Measurements from ENCODE around the gene LKAAEAR1. TPM values are rescaled to one million over a fixed set of nuclear protein-coding genes. Genes with fewer than 3 reads are reported as not detected.

Gene LKAAEAR1
- total and polyA plus RNA-seq, 2 of the 13 experiments (the other 11 are each of a cell fraction or from before 2014, with no cell fraction given): not detected

GRCh38 chr20:64110411-64111068 is 26.3 kb upstream of the LKAAEAR1 start (continued):
- TF ChIP-seq HNF1B (CRISPR knock-in tag; IDR thresholded peaks at IDR 0.05): 0 out of 2 replicates have a peak, but pooled peaks have one; percentile 29
- no peak for TF ChIP-seq KDM2A (CRISPR knock-in tag; IDR thresholded peaks at IDR 0.05; ENCODE audit: borderline replicate concordance, low read depth)
- TF ChIP-seq ZSCAN25 (CRISPR knock-in tag; IDR thresholded peaks at IDR 0.05): 0 out of 2 replicates have a peak, but pooled peaks have one; percentile 55
- no peak for TF ChIP-seq ZNF234 (CRISPR knock-in tag; conservative IDR thresholded peaks at IDR 0.05)
- TF ChIP-seq SALL1 (CRISPR knock-in tag; IDR thresholded peaks at IDR 0.05): peak; percentile 46; the same call in 1 of the 2 replicates
- TF ChIP-seq ZHX1 (CRISPR knock-in tag; IDR thresholded peaks at IDR 0.05; ENCODE audit: low read depth): no peak
- 0 out of 2 replicates have a peak, but pooled peaks have one; percentile 25 for TF ChIP-seq ZFP91 (CRISPR knock-in tag; IDR thresholded peaks at IDR 0.05; ENCODE audit: borderline replicate concordance)
- TF ChIP-seq ZNF446 (CRISPR knock-in tag; IDR thresholded peaks at IDR 0.05): 0 out of 2 replicates have a peak, but pooled peaks have one; percentile 49

Data from HepG2 (cell line).